A549 (cell line): ENCODE results near the gene PLCB2. TPM values are rescaled to one million over a fixed set of nuclear protein-coding genes. Genes with fewer than 3 reads are reported as not detected.

Source experiments
- ATAC-seq, 2 experiments: fragments of 200-7000 bp in 1 of 2; fragments of >200 bp in 1 of 2; cut with Nextera tagmentation in 1 of 2; cut with Tn5 transposase in 1 of 2; 3 replicates each; pipeline versions ENCODE4 v1.8.0 to v1.9.1; 2018 to 2020; ENCODE audit warnings: mild to moderate bottlenecking in 1 of 2, moderate library complexity in 1 of 2
- CTCF ChIA-PET: fragments of 300-600 bp; sonication (Branson Sonifier 250); formaldehyde crosslinking; extraction: SDS; loops from one replicate; lab custom pipeline; 2021; ENCODE audit warnings: antibody characterized with exemption, inconsistent platforms; lab: Yijun Ruan, JAX
- POLR2A ChIA-PET: fragments of 350-600 bp; formaldehyde crosslinking; extraction: SDS; loops from one replicate; lab custom pipeline; 2021; ENCODE audit warnings: antibody characterized with exemption, inconsistent platforms; lab: Yijun Ruan, JAX
- DNase-seq, 2 experiments: peaks; one replicate each; pipeline versions ENCODE4 v3.0.0 to v3.0.0-alpha.2; 2011 to 2016; ENCODE audit warnings: low read depth in 1 of 2, low spot score in 1 of 2
- FAIRE-seq: peaks from 2 replicates; lab custom pipeline; 2011; peaks lifted over from hg19 to GRCh38; lab: Jason Lieb, UNC
- H3K27ac ChIP-seq, 2 experiments: fragments of >200 bp; sonication (Bioruptor Twin); formaldehyde crosslinking; 3 replicates each; pipeline ENCODE4 v1.5.1; 2016 to 2017
- H3K4me1 ChIP-seq: fragments of >200 bp; sonication (Bioruptor Twin); formaldehyde crosslinking; 3 replicates; pipeline ENCODE4 v1.6.1; 2016
- H3K4me2 ChIP-seq: fragments of >200 bp; sonication (Bioruptor Twin); formaldehyde crosslinking; 3 replicates; pipeline ENCODE4 v1.6.1; 2016
- H3K4me3 ChIP-seq: fragments of >200 bp; sonication (Bioruptor Twin); formaldehyde crosslinking; 3 replicates; pipeline ENCODE4 v1.5.1; 2016
- H3K9me3 ChIP-seq: fragments of >200 bp; sonication (Bioruptor Twin); formaldehyde crosslinking; 3 replicates; pipeline ENCODE4 v1.6.1; 2016
- ATOH8 ChIP-seq: fragments of 250-450 bp; sonication (Bioruptor Pico); IDR thresholded peaks from 2 replicates; pipeline ENCODE4 v1.5.0; 2020; ENCODE audit warnings: low read depth, mild to moderate bottlenecking, moderate library complexity
- BCL3 ChIP-seq: fragments of >200 bp; sonication (Bioruptor Twin); formaldehyde crosslinking; IDR thresholded peaks from 3 replicates; pipeline ENCODE4 v1.6.1; 2016
- BHLHE40 ChIP-seq: IDR thresholded peaks from 2 replicates; pipeline ENCODE4 v1.6.1; 2012; ENCODE audit warnings: low read depth, low read length, inconsistent platforms
- CBX8 ChIP-seq: fragments of 200-600 bp; sonication (generic); IDR thresholded peaks from 2 replicates; pipeline ENCODE4 v1.6.1; 2016
- EHF ChIP-seq: fragments of 250-450 bp; sonication (Bioruptor Pico); IDR thresholded peaks from 2 replicates; pipeline ENCODE4 v1.5.0; 2020; ENCODE audit warnings: mild to moderate bottlenecking
- ESRRA ChIP-seq: fragments of 150-350 bp; IDR thresholded peaks from 2 replicates; pipeline ENCODE4 v1.6.1; 2014; ENCODE audit warnings: mild to moderate bottlenecking, low read length, borderline replicate concordance
- FOSL2 ChIP-seq, 2 experiments: fragments of 450-650 bp in 1 of 2; fragments of >200 bp in 1 of 2; sonication (Bioruptor Twin) in 1 of 2; formaldehyde crosslinking; IDR thresholded peaks; 2 replicates each; pipeline versions ENCODE4 v1.5.0 to v1.6.1; 2016 to 2020; ENCODE audit warnings: mild to moderate bottlenecking in 1 of 2, moderate library complexity in 1 of 2
- FOXS1 ChIP-seq: fragments of 250-450 bp; sonication (Bioruptor Pico); IDR thresholded peaks from 2 replicates; pipeline ENCODE4 v1.5.0; 2020; ENCODE audit warnings: mild to moderate bottlenecking, moderate library complexity
- HEYL ChIP-seq: fragments of 250-450 bp; sonication (Bioruptor Pico); IDR thresholded peaks from 2 replicates; pipeline ENCODE4 v1.8.0; 2021; ENCODE audit warnings: mild to moderate bottlenecking, moderate library complexity
- KDM1A ChIP-seq: fragments of 200-600 bp; sonication (generic); IDR thresholded peaks from 2 replicates; pipeline ENCODE4 v1.6.1; 2016; ENCODE audit warnings: low read depth, mild to moderate bottlenecking
- MAX ChIP-seq: IDR thresholded peaks from 2 replicates; pipeline ENCODE4 v1.6.1; 2012
- MAZ ChIP-seq: fragments of 150-350 bp; IDR thresholded peaks from 2 replicates; pipeline ENCODE4 v1.6.1; 2014; ENCODE audit warnings: antibody characterized with exemption, low read depth, low read length, borderline replicate concordance
- MYC ChIP-seq: IDR thresholded peaks from 2 replicates; pipeline ENCODE4 v1.6.1; 2012; ENCODE audit warnings: mild to moderate bottlenecking, inconsistent platforms, low read length, improper control_type of control experiment, borderline replicate concordance
- NPAS2 ChIP-seq: fragments of 250-450 bp; sonication (Bioruptor Pico); IDR thresholded peaks from 2 replicates; pipeline ENCODE4 v1.8.0; 2022; ENCODE audit warnings: mild to moderate bottlenecking, moderate library complexity, borderline replicate concordance
- PBX3 ChIP-seq: IDR thresholded peaks from 2 replicates; pipeline ENCODE4 v1.6.1; 2012
- POLR2A ChIP-seq: IDR thresholded peaks from 2 replicates; pipeline ENCODE4 v1.6.1; 2012; ENCODE audit warnings: mild to moderate bottlenecking, low read length
- RARB ChIP-seq: fragments of 250-450 bp; sonication (Bioruptor Pico); IDR thresholded peaks from 2 replicates; pipeline ENCODE4 v1.8.0; 2021; ENCODE audit warnings: mild to moderate bottlenecking, moderate library complexity
- RFX5 ChIP-seq: fragments of 450-650 bp; IDR thresholded peaks from 2 replicates; pipeline ENCODE4 v1.7.1; 2014; ENCODE audit warnings: antibody characterized with exemption, mild to moderate bottlenecking, moderate library complexity
- RNF2 ChIP-seq: fragments of 200-600 bp; sonication (generic); IDR thresholded peaks from 2 replicates; pipeline ENCODE4 v1.6.1; 2016; ENCODE audit warnings: low read depth, mild to moderate bottlenecking, antibody characterized with exemption, moderate library complexity, borderline replicate concordance
- TP53 ChIP-seq: fragments of 250-450 bp; sonication (Bioruptor Pico); IDR thresholded peaks from 2 replicates; pipeline ENCODE4 v1.5.0; 2021; ENCODE audit warnings: mild to moderate bottlenecking, moderate library complexity
- ZFP36 ChIP-seq: fragments of 450-650 bp; IDR thresholded peaks from 2 replicates; pipeline ENCODE4 v1.6.1; 2014; ENCODE audit warnings: borderline replicate concordance; ENCODE audit not compliant: partially characterized antibody
- ZNF302 ChIP-seq: fragments of 250-450 bp; sonication (Bioruptor Pico); IDR thresholded peaks from 2 replicates; pipeline ENCODE4 v1.9.0; 2021; ENCODE audit warnings: inconsistent platforms, mild to moderate bottlenecking, moderate library complexity
- ZSCAN20 ChIP-seq: fragments of 250-450 bp; sonication (Bioruptor Pico); IDR thresholded peaks from 2 replicates; pipeline ENCODE4 v1.8.0; 2022; ENCODE audit warnings: mild to moderate bottlenecking, moderate library complexity
- WGBS: methylation state at CpG from one replicate; pipeline ENCODE4 v1.1.6; 2017; ENCODE audit errors: missing lambda C conversion rate; 5-methylcytosine and 5-hydroxymethylcytosine counted together
- polyA plus RNA-seq, 4 experiments: library from polyadenylated mRNA; depleted of rRNA in 3 of 4; stranded (reverse); fragments of >200 nt; fragmentation: RNase III in 1 of 4; extraction: RNeasy Plus Mini Kit Qiagen cat#74134 plus additional on column Dnase treatment in 1 of 4; gene quantifications; 2 replicates in 3 of 4; 3 replicates in 1 of 4; pipeline ENCODE4 v1.2.3, GENCODE V29; 2011 to 2017
- TF ChIP-seq, protein P1 (sequence below): fragments of >200 bp; sonication (Bioruptor Twin); formaldehyde crosslinking; IDR thresholded peaks from 3 replicates; pipeline ENCODE4 v1.5.1; 2016

Gene PLCB2
- polyA plus RNA-seq, 2 of the 4 experiments (the other 2 are of a cell fraction), result 0.30 to 0.49 TPM

GRCh38 chr15:40325700-40326099 lies 18.0 kb upstream of the PLCB2 start:
- ATAC-seq, result no peak
- POLR2A ChIA-PET, result no interaction called here

GRCh38 chr15:40325188-40325587 lies 17.5 kb upstream of the PLCB2 start:
- POLR2A ChIA-PET, result no interaction called here
- ATAC-seq (no peak), FAIRE-seq (no peak), DNase-seq (no peak)
- CTCF ChIA-PET, result interaction anchor here (0.7 to 6.7 kb wide), 7 partner anchors 9 to 482 kb away, joined by 3 to 91 read pairs (median 4); partner anchors contain the start of gene CCDC9B
- no peak overlapping the region for H3K27ac ChIP-seq
- no peaks in the 10 kb centered on the region for H3K9me3 ChIP-seq
- WGBS, result 91% methylated on average over 2 of the region's 2 CpGs
- TF ChIP-seq RARB (no peak), HEYL (CRISPR knock-in tag) (no peak), NPAS2 (CRISPR knock-in tag) (no peak)
- peak overlapping the region; percentile 98; the same call in 2 of the 3 replicates for H3K4me2 ChIP-seq
- no peak overlapping the region for H3K4me3 ChIP-seq
- H3K4me1 ChIP-seq, result peaks cover 9% of the 10 kb centered on the region; the same call in 1 of the 3 replicates

More at GRCh38 chr15:40325700-40326099, 18.0 kb upstream of the PLCB2 start:
- TF ChIP-seq ZSCAN20 (CRISPR knock-in tag), result no peak
- no peak for TF ChIP-seq MAZ
- TF ChIP-seq FOSL2 (IDR thresholded peaks at IDR 0.05), result no peak
- TF ChIP-seq FOSL2 (CRISPR knock-in tag; IDR thresholded peaks at IDR 0.05), result no peak
- no peak for DNase-seq
- peaks cover 9% of the 10 kb centered on the region; the same call in 1 of the 3 replicates for H3K4me1 ChIP-seq
- H3K27ac ChIP-seq, result no peak overlapping the region
- H3K4me3 ChIP-seq, result no peak overlapping the region
- 100% methylated on average over 2 of the region's 2 CpGs for WGBS
- CTCF ChIA-PET, result interaction anchor here (0.7 to 6.7 kb wide), 8 partner anchors 9 to 482 kb away, joined by 3 to 91 read pairs (median 4); partner anchors contain the start of gene CCDC9B
- FAIRE-seq, result no peak
- H3K9me3 ChIP-seq, result no peaks in the 10 kb centered on the region
- no peak overlapping the region for H3K4me2 ChIP-seq

DNA sequence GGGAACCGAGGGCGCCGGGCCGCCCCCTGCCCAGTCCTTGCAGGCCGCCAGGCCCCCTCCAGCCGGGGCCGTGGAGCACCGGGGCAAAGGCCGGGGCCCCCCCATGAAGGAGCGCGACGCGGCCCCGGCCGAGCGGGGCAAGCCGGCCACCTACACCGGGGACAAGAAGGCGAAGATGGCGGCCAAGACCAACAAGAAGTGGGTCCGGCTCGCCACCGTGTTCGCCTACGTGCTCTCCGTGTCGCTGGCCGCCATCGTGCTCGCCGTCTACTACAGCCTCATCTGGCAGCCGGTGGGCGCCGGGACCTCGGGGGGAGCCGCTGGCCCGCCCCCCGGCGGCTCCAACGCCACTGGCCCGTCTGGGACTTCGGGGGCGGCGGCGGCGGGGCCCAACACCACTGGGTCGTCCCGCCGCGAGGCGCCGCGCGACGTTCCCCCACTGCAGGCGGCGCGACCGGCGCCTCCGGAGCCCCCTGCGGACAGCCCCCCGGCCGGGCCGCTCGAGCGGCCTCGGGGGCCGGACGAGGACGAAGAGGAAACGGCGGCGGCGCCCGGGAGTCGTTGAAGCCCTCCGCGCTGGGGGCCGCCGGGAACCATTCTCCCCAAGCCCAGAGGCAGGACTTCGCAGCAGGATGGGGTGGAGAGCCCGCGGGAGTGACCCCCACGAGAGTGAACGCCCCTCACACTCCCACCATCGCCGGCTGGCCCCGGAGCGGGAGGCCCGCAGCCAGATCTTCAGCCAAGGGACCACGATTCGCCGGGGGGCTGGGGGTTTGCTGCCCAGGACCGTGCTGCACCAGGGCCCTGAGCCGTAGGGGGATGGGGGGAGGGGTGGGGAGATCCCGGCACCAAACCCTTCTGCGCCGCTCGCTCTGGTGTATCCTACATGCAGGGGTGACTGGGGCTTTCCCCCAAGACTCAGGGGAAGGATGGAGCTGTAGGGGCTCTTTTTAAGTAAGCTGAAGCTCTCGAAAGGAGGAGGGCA lies 16.5 kb upstream of the PLCB2 start:
- ATAC-seq (peak in 1 of 2 experiments; percentile 35; a peak in 3 of 6 replicates), FAIRE-seq (no peak), DNase-seq (no peak)
- WGBS, result 75% methylated on average over 5 of the region's 101 CpGs
- Histone ChIP-seq H3K4me3 (peak overlapping the region; percentile 75), H3K4me2 (peak overlapping the region; percentile 98), H3K27ac (peak overlapping the region; percentile 73 to 90), H3K9me3 (no peaks in the 10 kb centered on the region), H3K4me1 (peaks cover 9% of the 10 kb centered on the region; the same call in 1 of the 3 replicates)
- TF ChIP-seq MYC (no peak), ATOH8 (CRISPR knock-in tag) (no peak), RFX5 (no peak), TP53 (no peak), BHLHE40 (no peak), KDM1A (no peak), HEYL (CRISPR knock-in tag) (no peak), ESRRA (no peak), PBX3 (no peak), FOXS1 (no peak), EHF (no peak), POLR2A (no peak), BCL3 (no peak), RNF2 (no peak), MAX (no peak), ZNF302 (CRISPR knock-in tag) (no peak), CBX8 (no peak), ZFP36 (no peak)
- TF ChIP-seq, protein P1, sequence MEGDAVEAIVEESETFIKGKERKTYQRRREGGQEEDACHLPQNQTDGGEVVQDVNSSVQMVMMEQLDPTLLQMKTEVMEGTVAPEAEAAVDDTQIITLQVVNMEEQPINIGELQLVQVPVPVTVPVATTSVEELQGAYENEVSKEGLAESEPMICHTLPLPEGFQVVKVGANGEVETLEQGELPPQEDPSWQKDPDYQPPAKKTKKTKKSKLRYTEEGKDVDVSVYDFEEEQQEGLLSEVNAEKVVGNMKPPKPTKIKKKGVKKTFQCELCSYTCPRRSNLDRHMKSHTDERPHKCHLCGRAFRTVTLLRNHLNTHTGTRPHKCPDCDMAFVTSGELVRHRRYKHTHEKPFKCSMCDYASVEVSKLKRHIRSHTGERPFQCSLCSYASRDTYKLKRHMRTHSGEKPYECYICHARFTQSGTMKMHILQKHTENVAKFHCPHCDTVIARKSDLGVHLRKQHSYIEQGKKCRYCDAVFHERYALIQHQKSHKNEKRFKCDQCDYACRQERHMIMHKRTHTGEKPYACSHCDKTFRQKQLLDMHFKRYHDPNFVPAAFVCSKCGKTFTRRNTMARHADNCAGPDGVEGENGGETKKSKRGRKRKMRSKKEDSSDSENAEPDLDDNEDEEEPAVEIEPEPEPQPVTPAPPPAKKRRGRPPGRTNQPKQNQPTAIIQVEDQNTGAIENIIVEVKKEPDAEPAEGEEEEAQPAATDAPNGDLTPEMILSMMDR, result no peak
- ChIA-PET CTCF (interaction anchor here (1.1 to 7.5 kb wide), 9 partner anchors 10 to 99 kb away, joined by 3 to 139 read pairs (median 22); partner anchors contain the start of gene CCDC9B), POLR2A (no interaction called here)
